ENCODE results near the gene CRADD.
"Not testable (repeated sequence)": the region's sequence is repeated elsewhere in the genome, so short reads cannot be mapped to it uniquely, and the experiment has no call there.

The CRADD gene

GRCh38 chr12:93708952-93709351 is 31.8 kb downstream of the CRADD start:
- DNase-seq: no peak

DNA sequence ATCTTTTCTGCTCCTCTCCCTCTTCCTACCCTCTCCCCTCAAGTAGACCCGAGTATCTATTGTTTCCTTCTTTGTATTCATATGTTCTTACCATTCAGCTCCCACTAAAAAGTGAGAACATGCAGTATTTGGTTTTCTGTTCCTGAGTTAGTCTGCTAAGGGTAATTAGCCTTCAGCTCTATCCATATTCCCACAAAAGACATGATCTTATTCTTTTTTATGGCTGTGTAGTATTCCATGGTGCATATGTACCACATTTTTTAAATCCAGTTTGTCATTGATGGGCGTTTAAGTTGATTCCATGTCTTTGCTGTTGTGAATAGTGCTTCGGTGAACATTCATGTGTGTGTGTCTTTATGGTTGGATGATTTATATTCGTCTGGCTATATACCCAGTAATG is 32.2 kb downstream of the CRADD start:
- DNase-seq: no peak

DNA sequence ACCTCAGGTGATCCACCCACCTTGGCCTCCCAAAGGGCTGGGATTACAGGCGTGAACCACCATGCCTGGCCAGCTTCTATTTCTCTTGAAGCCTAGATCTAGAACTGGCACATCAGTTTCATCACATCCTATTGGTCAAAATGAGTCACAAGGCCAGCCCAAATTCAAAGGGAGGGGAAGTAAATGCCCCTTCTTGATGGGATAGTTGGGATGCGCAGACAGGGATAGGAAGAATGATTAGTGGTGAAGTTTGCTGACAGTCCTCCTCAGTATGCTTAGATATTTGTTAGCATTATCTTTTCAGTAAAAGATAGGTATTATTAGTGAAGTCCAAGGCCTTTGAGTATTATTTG is 33.4 kb downstream of the CRADD start:
- DNase-seq: no peak

GRCh38 chr12:93711502-93711901 is 34.3 kb downstream of the CRADD start:
- DNase-seq: not testable (repeated sequence)

GRCh38 chr12:93712200-93712599 is 35.0 kb downstream of the CRADD start:
- DNase-seq: no peak

DNA sequence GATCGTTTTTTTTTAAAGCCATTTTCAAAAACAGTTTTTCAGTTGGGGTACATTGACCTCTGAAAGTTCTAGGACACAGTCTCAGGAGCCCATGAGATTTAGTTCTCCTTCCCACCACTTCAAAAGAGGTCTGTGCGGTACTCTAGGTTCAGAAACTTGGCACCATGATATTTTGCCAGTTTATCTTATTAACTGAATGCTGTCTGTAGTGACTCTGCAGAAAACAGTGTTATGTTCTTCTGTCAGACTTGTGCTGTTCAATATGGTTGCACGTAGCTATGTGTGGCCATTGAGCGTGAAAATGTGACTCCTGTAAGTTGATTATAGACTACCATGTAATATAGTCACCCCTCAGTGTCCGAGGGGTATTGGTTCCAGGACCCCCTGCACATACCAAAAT is 35.9 kb downstream of the CRADD start:
- no peak for DNase-seq

DNA sequence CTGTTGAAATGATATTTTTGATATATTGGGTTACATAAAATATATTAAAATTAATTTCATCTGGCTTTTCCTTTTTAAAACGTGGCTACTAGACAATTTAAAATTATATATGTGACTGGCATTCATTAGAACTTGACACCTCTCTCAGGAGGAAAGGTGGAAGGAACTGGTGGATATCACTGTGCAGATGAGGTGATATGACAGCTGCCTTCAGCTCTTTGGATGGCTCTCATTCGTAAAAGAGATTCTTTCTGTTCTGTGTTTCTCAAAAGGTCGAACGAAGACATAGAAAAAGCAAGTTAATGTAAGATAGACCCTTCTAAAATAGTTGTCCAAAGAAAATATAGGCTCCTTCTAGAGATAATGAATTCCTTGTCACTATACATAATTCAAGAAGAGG is 36.6 kb downstream of the CRADD start:
- no peak for DNase-seq

DNA sequence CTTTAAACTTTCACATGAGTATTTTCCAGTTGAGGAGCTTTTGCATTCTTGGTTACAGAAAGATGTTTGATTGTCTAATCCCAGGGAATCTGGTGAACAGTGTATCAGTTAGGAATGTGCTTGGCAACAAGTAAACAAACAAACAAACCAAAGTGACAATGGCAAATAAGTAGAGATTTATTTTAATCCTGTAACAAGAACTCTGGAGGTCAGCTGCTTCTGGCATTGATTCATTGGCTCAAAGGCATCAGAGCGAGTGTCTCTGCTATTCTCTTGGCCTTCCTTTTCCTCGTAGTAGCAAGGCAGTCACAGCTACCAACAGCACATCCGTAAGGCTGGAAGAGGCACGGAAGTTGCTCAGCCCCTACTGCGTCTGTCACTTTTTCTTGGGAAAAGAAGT is 37.2 kb downstream of the CRADD start:
- no peak for DNase-seq

- DNase-seq: no peak
These were observed 42.5 kb downstream of the CRADD start for GRCh38 chr12:93719710-93720109.

DNA sequence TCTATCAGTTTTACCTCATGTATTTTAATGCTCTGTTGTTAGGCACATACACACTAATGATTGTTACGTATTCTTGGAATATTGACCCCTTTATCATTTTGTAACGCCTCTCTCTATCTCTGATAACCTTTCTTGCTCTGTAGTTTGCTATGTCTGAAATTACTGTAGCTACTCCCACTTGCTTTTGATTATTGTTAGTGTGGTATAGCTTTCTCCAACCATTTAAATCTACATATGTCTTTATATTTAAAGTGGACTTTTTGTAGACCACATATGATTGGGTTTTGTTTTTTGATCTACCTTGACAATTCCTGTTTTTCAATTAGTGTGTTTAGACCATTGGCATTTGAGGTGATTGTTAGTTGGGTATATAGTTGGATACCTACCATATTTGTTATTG is 43.4 kb downstream of the CRADD start:
- DNase-seq: no peak

GRCh38 chr12:93722179-93722578 is 45.0 kb downstream of the CRADD start:
- DNase-seq: no peak

- no peak for DNase-seq
These were observed 45.8 kb downstream of the CRADD start for GRCh38 chr12:93722835-93723567.

DNA sequence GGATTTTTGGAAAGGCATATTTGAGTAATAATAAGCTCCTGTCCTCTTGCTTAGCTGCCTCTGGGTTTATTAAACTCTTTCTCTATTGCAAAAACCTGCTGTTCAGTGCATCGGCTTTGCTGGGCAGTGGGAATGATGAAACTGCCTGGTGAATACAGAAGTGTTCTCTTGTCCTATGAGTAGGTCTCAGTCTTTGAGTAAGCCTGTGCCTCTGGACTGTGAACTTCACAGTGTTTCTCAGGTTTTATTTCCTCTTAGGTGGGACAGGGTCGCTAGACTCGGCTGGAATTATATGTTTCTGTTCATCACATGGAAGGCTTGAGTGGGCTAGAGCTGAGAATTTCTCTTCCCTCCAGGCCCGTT is 46.4 kb downstream of the CRADD start:
- no peak for DNase-seq

DNA sequence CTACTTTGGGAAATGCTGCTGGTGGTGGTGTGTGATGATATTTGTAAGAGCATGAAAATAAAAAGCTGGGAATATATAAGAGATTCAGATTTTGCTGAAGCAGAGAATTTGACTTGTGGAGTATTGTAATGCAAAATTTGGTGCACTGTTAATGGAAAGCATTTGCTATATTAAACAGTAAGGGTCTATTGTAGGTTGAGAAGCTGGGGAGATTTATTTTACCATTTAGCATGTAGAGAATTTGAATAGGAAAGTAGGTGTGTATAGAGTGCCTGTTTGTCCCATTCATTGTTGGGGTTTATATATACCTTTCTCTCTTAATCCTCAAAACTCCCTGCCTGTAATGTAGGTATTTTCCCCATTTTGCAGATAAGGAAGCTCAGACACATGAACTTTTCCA is 48.4 kb downstream of the CRADD start:
- DNase-seq: no peak

DNA sequence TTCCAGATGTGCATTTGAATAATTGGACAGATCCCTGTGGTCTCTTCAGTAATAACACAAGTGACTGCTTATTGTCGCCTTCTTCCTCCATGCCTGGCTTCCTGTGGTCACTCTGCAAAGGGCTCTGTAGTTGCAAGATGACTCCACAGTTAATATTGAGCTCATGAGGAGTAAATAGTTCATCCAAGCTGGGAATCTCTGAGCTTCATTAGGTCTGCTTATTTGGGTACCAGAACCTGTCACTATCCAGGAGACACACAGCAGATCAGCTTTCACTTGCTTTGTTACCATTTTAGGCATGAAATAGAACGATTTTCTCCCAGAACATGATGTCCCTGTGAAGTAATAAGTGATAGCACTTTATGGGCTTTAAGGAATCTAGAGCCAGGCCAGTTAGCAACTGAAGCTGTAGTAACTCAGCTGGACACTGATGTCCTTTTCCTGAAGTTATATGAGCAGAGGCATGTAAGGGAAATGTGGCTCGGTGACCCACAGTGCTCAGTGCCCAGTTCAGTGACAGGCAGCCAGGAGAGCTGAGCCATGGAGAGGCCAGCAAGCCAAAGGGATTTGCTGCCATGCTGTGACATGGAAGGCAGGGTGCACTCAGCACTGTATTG is 50.1 kb downstream of the CRADD start:
- DNase-seq: peak; percentile 77

DNA sequence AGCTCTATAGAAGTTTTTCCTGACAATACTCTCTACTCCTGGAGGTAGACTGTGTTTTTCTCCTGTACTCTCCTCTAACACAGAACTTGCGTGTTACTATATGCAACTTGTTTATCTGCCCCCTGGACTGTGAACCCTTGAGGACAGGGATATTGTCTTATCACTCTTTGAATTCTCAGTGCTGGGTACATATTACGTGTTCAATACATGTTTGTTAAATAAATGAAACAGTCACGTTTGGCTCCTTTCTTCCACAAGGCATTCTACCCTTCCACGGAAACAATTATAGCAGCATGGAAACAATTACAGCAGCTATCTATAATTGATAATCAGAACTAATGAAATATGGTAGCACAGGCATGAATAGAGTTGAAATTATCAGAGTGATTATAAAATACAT is 50.7 kb downstream of the CRADD start:
- no peak for DNase-seq

DNA sequence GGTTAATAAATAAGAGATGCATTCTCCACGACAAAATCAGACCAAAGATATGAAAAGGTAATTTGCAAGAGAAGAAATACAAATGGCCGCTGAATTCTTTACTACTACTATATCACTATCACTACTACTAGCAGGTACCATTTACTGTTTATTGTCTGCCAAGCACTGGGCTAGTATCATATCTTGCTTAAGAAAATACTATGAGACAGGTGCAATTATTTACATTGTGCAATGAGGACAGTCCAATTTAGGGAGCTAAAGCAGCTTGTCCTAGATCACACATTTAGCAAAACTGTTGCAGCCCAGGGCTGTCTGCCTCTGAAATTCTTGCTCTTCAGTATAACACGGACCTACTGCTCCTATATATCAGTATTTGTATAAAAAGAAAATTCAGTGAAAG is 52.8 kb downstream of the CRADD start:
- DNase-seq: no peak

GRCh38 chr12:93733358-93733757 is 56.2 kb downstream of the CRADD start:
- no peak for DNase-seq

- no peak for DNase-seq
These were observed 56.8 kb downstream of the CRADD start for GRCh38 chr12:93733928-93734327.

DNA sequence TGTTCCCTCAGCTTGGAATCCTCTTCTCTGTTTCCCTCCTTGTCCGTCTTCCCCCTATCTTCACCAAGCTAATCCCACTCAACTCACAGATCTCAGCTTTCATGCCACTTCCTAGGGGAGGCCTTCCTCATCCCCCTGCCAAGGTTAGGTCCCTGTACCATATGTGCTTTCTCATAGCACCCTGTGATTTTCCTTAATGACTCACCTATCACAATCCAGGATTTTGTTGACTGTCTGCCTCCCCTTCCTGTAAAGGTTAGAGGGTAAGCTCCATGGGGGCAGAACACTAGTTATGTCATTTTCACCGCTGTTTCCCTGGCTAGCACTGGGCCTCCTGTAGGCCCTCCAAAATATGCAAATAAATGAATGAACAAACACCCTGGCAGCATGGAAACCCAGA is 57.6 kb downstream of the CRADD start:
- no peak for DNase-seq

DNA sequence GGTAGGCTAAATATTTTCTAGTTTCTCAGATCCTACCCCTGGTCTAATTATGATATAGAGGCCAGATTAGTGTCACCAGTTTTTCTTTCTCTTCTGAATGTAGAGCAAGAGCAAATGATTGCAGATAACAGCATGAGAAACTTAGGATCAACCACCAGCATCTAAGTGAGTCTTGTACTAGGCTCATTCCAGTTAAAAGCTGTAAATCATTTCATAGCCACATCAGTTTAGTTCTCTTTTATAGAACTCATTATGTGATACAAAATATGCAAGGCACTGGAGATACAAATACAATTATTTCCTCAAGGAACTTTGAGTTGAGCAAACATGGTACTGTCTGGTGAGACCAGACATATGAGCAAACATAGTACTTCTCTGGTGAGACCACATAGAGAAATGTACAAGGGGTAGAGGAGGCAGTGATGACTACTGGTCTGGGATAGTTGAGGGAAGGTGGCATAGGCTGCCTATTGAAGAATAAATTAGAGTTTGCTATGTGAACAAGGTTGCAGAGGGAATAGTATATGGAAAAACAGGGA is 59.5 kb downstream of the CRADD start:
- DNase-seq: no peak

DNA sequence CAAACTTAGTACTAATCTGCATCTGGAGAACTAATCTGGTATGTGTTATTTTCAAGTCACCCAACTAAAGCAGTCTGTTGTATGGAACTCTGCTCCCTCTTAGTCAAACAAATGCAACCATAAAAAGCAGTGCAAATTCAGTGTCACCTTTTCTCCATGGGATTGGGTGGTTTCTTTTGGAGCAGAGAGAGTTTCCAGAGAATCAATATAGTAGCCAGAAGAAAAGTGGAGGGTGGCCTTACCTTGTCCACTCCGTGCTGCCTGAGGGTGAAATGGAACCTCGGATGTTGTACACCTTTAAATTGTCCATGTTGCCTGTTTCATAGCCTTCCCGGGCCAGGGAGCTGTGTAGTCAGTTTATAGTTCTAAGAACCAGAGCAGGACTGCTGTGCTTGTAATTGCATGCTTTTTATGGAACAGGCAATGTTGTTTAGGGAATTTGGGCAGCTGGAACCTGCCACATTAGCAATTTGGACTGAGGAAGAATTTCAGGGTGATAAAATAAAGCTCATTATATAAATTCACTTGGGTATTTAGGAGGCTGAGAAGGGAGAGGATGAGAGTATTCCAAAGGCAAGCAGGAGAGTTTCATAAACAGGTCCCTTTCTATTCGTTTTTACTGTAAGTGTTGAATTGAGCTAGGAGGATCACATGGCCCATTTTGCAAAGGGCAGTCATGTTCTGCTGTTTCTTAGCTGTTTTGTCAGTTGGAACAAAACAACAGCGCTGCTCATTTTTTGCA is 60.5 kb downstream of the CRADD start:
- no peak for DNase-seq

GRCh38 chr12:93738199-93739058 is 61.3 kb downstream of the CRADD start:
- no peak for DNase-seq

Measured in DMS79 (cell line).